ENCODE measurements around the gene ADD3.

The ADD3 gene

GRCh38 chr10:109968953-109969759 lies 38.6 kb upstream of the ADD3 start:
- Histone ChIP-seq H3K27me3 (ENCODE audit: control insufficient read depth in 1 of 2, insufficient read depth in 2 of 2, low read length in 2 of 2) (no peaks in the 10 kb centered on the region), H3K9ac (ENCODE audit: low read length in 2 of 2) (no peak overlapping the region), H3K4me3 (ENCODE audit: low read length in 2 of 2) (no peak overlapping the region), H3K27ac (ENCODE audit: low read length) (no peak overlapping the region), H3K4me1 (ENCODE audit: control insufficient read depth, insufficient read depth, low read length) (peaks cover 26% of the 10 kb centered on the region), H3K9me3 (ENCODE audit: control insufficient read depth in 2 of 2, low read length in 2 of 2) (no peaks in the 10 kb centered on the region), H3K36me3 (ENCODE audit: control insufficient read depth in 2 of 2, insufficient read depth in 2 of 2, low read length in 2 of 2) (no peaks in the 10 kb centered on the region)

GRCh38 chr10:109969760-109970346 lies 37.9 kb upstream of the ADD3 start:
- no peaks in the 10 kb centered on the region for H3K9me3 ChIP-seq (ENCODE audit: control insufficient read depth in 2 of 2, low read length in 2 of 2)
- H3K27ac ChIP-seq (ENCODE audit: low read length): no peak overlapping the region
- H3K9ac ChIP-seq (ENCODE audit: low read length in 2 of 2): no peak overlapping the region
- peaks cover 26% of the 10 kb centered on the region for H3K4me1 ChIP-seq (ENCODE audit: control insufficient read depth, insufficient read depth, low read length)
- H3K4me3 ChIP-seq (ENCODE audit: low read length in 2 of 2): no peak overlapping the region
- no peaks in the 10 kb centered on the region for H3K36me3 ChIP-seq (ENCODE audit: control insufficient read depth in 2 of 2, insufficient read depth in 2 of 2, low read length in 2 of 2)
- H3K27me3 ChIP-seq (ENCODE audit: control insufficient read depth in 1 of 2, insufficient read depth in 2 of 2, low read length in 2 of 2): no peaks in the 10 kb centered on the region

- H3K4me1 ChIP-seq (ENCODE audit: control insufficient read depth, insufficient read depth, low read length): peaks cover 16% of the 10 kb centered on the region
- H3K27ac ChIP-seq (ENCODE audit: low read length): no peak overlapping the region
- H3K4me3 ChIP-seq (ENCODE audit: low read length in 2 of 2): no peak overlapping the region
- H3K36me3 ChIP-seq (ENCODE audit: control insufficient read depth in 2 of 2, insufficient read depth in 2 of 2, low read length in 2 of 2): no peaks in the 10 kb centered on the region
- H3K9ac ChIP-seq (ENCODE audit: low read length in 2 of 2): no peak overlapping the region
- no peaks in the 10 kb centered on the region for H3K27me3 ChIP-seq (ENCODE audit: control insufficient read depth in 1 of 2, insufficient read depth in 2 of 2, low read length in 2 of 2)
- H3K9me3 ChIP-seq (ENCODE audit: control insufficient read depth in 2 of 2, low read length in 2 of 2): no peaks in the 10 kb centered on the region
Observed at GRCh38 chr10:109971634-109972033, 36.1 kb upstream of the ADD3 start.

GRCh38 chr10:109972372-109973001 lies 35.3 kb upstream of the ADD3 start:
- H3K9me3 ChIP-seq (ENCODE audit: control insufficient read depth in 2 of 2, low read length in 2 of 2): no peaks in the 10 kb centered on the region
- H3K27ac ChIP-seq (ENCODE audit: low read length): no peak overlapping the region
- no peak overlapping the region for H3K9ac ChIP-seq (ENCODE audit: low read length in 2 of 2)
- no peaks in the 10 kb centered on the region for H3K27me3 ChIP-seq (ENCODE audit: control insufficient read depth in 1 of 2, insufficient read depth in 2 of 2, low read length in 2 of 2)
- peaks cover 8% of the 10 kb centered on the region for H3K4me1 ChIP-seq (ENCODE audit: control insufficient read depth, insufficient read depth, low read length)
- no peak overlapping the region for H3K4me3 ChIP-seq (ENCODE audit: low read length in 2 of 2)
- H3K36me3 ChIP-seq (ENCODE audit: control insufficient read depth in 2 of 2, insufficient read depth in 2 of 2, low read length in 2 of 2): no peaks in the 10 kb centered on the region

DNA sequence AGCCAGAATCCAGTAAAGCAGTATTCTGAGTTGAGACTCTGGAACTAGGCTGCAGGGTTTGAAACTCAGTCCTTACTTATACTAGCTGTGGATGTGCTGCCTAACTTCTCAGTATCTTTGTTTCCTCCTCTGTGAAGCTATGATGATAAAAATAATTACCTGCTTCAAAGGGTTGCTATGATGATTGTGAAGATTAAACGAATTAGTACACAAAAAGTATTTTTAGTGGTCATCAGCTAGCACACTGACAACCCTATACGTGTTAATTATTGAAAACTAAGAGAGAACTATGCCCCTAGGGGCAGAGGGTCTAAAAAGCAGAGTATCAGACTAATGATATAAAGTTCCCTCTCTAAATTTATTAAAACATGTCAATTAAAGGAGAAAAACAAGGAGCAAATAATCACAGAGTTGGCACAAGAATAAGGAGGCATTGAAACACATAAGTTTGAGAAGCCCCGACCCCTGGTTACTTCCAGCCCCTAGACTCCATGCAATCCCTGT lies 34.4 kb upstream of the ADD3 start:
- Histone ChIP-seq H3K27ac (ENCODE audit: low read length) (no peak overlapping the region), H3K36me3 (ENCODE audit: control insufficient read depth in 2 of 2, insufficient read depth in 2 of 2, low read length in 2 of 2) (no peaks in the 10 kb centered on the region), H3K27me3 (ENCODE audit: control insufficient read depth in 1 of 2, insufficient read depth in 2 of 2, low read length in 2 of 2) (no peaks in the 10 kb centered on the region), H3K4me3 (ENCODE audit: low read length in 2 of 2) (no peak overlapping the region), H3K9ac (ENCODE audit: low read length in 2 of 2) (no peak overlapping the region), H3K4me1 (ENCODE audit: control insufficient read depth, insufficient read depth, low read length) (peaks cover 6% of the 10 kb centered on the region), H3K9me3 (ENCODE audit: control insufficient read depth in 2 of 2, low read length in 2 of 2) (no peaks in the 10 kb centered on the region)

DNA sequence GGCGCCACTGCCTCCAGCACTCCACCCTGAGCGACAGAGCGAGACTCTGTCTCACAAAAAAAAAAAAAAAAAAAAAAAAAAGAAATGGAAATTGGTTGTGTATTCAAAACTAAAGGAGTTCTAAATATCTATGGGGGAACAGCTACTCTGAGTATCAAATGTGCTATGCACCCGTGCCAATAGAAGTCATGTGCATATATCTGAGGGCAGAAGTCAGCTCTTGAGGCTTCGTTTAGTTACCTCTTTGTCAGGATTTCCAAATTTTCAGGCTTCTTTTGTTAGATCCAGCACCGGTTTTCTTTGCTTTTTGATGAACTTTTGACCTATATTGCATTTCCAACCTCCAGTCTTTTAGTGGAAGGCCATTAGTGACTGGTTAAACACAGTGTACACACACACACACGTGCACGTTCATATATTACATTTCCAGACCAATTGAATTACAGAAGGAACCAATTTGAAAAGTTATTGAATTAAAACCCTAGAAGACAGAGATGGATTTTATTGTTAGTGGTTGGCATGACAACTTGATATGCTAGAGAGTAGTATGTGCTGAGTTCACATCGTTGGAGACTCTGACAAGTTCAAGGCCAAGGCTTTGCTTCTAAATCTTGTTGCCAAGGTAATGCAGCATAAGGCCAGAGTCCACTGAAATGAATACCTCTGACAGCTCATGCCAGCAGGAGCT lies 33.1 kb upstream of the ADD3 start:
- H3K27me3 ChIP-seq (ENCODE audit: control insufficient read depth in 1 of 2, insufficient read depth in 2 of 2, low read length in 2 of 2): no peaks in the 10 kb centered on the region

GRCh38 chr10:109975244-109976190 lies 32.3 kb upstream of the ADD3 start:
- H3K4me1 ChIP-seq (ENCODE audit: control insufficient read depth, insufficient read depth, low read length): peaks cover 2% of the 10 kb centered on the region
- H3K9me3 ChIP-seq (ENCODE audit: control insufficient read depth in 2 of 2, low read length in 2 of 2): no peaks in the 10 kb centered on the region
- H3K9ac ChIP-seq (ENCODE audit: low read length in 2 of 2): no peak overlapping the region
- no peaks in the 10 kb centered on the region for H3K36me3 ChIP-seq (ENCODE audit: control insufficient read depth in 2 of 2, insufficient read depth in 2 of 2, low read length in 2 of 2)
- H3K27me3 ChIP-seq (ENCODE audit: control insufficient read depth in 1 of 2, insufficient read depth in 2 of 2, low read length in 2 of 2): no peaks in the 10 kb centered on the region
- H3K27ac ChIP-seq (ENCODE audit: low read length): no peak overlapping the region
- no peak overlapping the region for H3K4me3 ChIP-seq (ENCODE audit: low read length in 2 of 2)

More for the DNA sequence above, 33.1 kb upstream of the ADD3 start:
- H3K4me3 ChIP-seq (ENCODE audit: low read length in 2 of 2): no peak overlapping the region
- H3K27ac ChIP-seq (ENCODE audit: low read length): no peak overlapping the region
- H3K9me3 ChIP-seq (ENCODE audit: control insufficient read depth in 2 of 2, low read length in 2 of 2): no peaks in the 10 kb centered on the region
- no peaks in the 10 kb centered on the region for H3K36me3 ChIP-seq (ENCODE audit: control insufficient read depth in 2 of 2, insufficient read depth in 2 of 2, low read length in 2 of 2)
- peaks cover under 1% of the 10 kb centered on the region for H3K4me1 ChIP-seq (ENCODE audit: control insufficient read depth, insufficient read depth, low read length)
- no peak overlapping the region for H3K9ac ChIP-seq (ENCODE audit: low read length in 2 of 2)

DNA sequence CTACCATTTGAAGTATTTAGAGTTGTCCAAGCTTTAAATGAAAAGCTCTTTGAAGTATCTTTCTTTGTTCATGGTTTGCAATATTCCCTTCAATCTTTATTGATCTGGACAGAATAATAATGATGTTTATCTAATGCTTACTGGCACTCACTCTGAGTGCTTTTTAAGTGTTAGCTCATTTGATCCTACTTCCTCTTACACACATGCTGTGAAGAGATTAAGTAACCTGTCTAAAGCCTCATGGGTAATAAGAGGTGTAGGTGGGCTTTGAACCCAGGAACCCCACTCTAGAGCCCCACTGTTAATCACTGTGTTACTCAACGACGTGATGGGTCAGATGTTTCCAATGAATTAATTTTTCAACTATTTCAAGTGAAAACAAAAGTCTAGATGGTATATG lies 31.1 kb upstream of the ADD3 start:
- no peaks in the 10 kb centered on the region for H3K36me3 ChIP-seq (ENCODE audit: control insufficient read depth in 2 of 2, insufficient read depth in 2 of 2, low read length in 2 of 2)
- peaks cover 2% of the 10 kb centered on the region for H3K4me1 ChIP-seq (ENCODE audit: control insufficient read depth, insufficient read depth, low read length)
- H3K9ac ChIP-seq (ENCODE audit: low read length in 2 of 2): no peak overlapping the region
- no peaks in the 10 kb centered on the region for H3K27me3 ChIP-seq (ENCODE audit: control insufficient read depth in 1 of 2, insufficient read depth in 2 of 2, low read length in 2 of 2)
- no peak overlapping the region for H3K4me3 ChIP-seq (ENCODE audit: low read length in 2 of 2)
- no peaks in the 10 kb centered on the region for H3K9me3 ChIP-seq (ENCODE audit: control insufficient read depth in 2 of 2, low read length in 2 of 2)
- H3K27ac ChIP-seq (ENCODE audit: low read length): no peak overlapping the region

- H3K36me3 ChIP-seq (ENCODE audit: control insufficient read depth in 2 of 2, insufficient read depth in 2 of 2, low read length in 2 of 2): no peaks in the 10 kb centered on the region
- no peak overlapping the region for H3K9ac ChIP-seq (ENCODE audit: low read length in 2 of 2)
- no peak overlapping the region for H3K27ac ChIP-seq (ENCODE audit: low read length)
- H3K27me3 ChIP-seq (ENCODE audit: control insufficient read depth in 1 of 2, insufficient read depth in 2 of 2, low read length in 2 of 2): no peaks in the 10 kb centered on the region
- peaks cover 2% of the 10 kb centered on the region for H3K4me1 ChIP-seq (ENCODE audit: control insufficient read depth, insufficient read depth, low read length)
- H3K9me3 ChIP-seq (ENCODE audit: control insufficient read depth in 2 of 2, low read length in 2 of 2): no peaks in the 10 kb centered on the region
- H3K4me3 ChIP-seq (ENCODE audit: low read length in 2 of 2): no peak overlapping the region
Observed at GRCh38 chr10:109977382-109977806, 30.4 kb upstream of the ADD3 start.

GRCh38 chr10:109978481-109978880 lies 29.3 kb upstream of the ADD3 start:
- no peak overlapping the region for H3K27ac ChIP-seq (ENCODE audit: low read length)
- no peaks in the 10 kb centered on the region for H3K9me3 ChIP-seq (ENCODE audit: control insufficient read depth in 2 of 2, low read length in 2 of 2)
- no peaks in the 10 kb centered on the region for H3K36me3 ChIP-seq (ENCODE audit: control insufficient read depth in 2 of 2, insufficient read depth in 2 of 2, low read length in 2 of 2)
- H3K9ac ChIP-seq (ENCODE audit: low read length in 2 of 2): no peak overlapping the region
- H3K4me1 ChIP-seq (ENCODE audit: control insufficient read depth, insufficient read depth, low read length): peaks cover 2% of the 10 kb centered on the region
- H3K4me3 ChIP-seq (ENCODE audit: low read length in 2 of 2): no peak overlapping the region
- H3K27me3 ChIP-seq (ENCODE audit: control insufficient read depth in 1 of 2, insufficient read depth in 2 of 2, low read length in 2 of 2): no peaks in the 10 kb centered on the region

Measured in stomach smooth muscle (tissue), 2 donors.